ENCODE data around the gene MYT1. TPM values are rescaled to one million over a fixed set of nuclear protein-coding genes. Genes with fewer than 3 reads are reported as not detected.

Gene MYT1
- total and polyA plus RNA-seq, 2 of the 8 experiments (the other 6 are each of a cell fraction or from before 2014, with no cell fraction given) = 0.63 to 2.0 TPM

DNA sequence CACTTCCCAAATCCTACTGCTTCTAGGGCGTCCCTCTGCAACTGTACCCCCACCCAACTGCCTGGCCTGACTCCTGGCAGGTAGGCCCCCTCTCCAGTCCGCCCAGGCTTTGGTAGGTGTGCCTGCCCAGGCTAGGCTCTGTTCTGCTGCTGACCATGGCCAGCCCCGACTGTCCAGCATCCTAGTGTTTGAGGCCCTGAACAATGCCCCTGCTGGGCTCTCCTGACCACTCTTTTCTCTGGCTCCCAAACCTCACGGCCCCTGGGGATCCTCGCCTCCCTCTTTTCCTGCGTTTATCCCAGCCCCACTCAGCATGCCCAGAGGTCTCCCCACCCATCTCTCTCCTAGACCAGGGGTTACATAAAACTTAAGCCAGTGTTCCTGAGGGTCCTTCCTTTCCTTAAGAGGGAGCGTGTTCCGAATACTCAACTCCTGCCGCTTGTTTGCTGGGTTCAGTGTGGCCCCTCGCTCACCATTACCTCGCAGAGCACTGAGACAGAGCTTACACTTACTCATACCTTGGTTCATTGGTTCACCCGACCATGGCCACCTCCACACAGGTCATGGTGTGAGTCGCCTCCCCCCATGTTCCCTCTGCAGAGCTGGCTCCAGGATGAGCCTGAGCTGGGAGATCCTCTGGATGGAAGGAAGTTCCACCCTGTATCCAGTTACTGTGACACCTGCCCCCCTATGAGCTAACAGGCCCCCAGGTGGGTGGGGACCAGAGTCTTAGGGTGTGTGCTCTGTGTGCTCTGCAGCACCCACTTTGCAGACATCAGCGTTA, 21.0 kb upstream of the MYT1 start (continued):
- TF ChIP-seq, protein P1, sequence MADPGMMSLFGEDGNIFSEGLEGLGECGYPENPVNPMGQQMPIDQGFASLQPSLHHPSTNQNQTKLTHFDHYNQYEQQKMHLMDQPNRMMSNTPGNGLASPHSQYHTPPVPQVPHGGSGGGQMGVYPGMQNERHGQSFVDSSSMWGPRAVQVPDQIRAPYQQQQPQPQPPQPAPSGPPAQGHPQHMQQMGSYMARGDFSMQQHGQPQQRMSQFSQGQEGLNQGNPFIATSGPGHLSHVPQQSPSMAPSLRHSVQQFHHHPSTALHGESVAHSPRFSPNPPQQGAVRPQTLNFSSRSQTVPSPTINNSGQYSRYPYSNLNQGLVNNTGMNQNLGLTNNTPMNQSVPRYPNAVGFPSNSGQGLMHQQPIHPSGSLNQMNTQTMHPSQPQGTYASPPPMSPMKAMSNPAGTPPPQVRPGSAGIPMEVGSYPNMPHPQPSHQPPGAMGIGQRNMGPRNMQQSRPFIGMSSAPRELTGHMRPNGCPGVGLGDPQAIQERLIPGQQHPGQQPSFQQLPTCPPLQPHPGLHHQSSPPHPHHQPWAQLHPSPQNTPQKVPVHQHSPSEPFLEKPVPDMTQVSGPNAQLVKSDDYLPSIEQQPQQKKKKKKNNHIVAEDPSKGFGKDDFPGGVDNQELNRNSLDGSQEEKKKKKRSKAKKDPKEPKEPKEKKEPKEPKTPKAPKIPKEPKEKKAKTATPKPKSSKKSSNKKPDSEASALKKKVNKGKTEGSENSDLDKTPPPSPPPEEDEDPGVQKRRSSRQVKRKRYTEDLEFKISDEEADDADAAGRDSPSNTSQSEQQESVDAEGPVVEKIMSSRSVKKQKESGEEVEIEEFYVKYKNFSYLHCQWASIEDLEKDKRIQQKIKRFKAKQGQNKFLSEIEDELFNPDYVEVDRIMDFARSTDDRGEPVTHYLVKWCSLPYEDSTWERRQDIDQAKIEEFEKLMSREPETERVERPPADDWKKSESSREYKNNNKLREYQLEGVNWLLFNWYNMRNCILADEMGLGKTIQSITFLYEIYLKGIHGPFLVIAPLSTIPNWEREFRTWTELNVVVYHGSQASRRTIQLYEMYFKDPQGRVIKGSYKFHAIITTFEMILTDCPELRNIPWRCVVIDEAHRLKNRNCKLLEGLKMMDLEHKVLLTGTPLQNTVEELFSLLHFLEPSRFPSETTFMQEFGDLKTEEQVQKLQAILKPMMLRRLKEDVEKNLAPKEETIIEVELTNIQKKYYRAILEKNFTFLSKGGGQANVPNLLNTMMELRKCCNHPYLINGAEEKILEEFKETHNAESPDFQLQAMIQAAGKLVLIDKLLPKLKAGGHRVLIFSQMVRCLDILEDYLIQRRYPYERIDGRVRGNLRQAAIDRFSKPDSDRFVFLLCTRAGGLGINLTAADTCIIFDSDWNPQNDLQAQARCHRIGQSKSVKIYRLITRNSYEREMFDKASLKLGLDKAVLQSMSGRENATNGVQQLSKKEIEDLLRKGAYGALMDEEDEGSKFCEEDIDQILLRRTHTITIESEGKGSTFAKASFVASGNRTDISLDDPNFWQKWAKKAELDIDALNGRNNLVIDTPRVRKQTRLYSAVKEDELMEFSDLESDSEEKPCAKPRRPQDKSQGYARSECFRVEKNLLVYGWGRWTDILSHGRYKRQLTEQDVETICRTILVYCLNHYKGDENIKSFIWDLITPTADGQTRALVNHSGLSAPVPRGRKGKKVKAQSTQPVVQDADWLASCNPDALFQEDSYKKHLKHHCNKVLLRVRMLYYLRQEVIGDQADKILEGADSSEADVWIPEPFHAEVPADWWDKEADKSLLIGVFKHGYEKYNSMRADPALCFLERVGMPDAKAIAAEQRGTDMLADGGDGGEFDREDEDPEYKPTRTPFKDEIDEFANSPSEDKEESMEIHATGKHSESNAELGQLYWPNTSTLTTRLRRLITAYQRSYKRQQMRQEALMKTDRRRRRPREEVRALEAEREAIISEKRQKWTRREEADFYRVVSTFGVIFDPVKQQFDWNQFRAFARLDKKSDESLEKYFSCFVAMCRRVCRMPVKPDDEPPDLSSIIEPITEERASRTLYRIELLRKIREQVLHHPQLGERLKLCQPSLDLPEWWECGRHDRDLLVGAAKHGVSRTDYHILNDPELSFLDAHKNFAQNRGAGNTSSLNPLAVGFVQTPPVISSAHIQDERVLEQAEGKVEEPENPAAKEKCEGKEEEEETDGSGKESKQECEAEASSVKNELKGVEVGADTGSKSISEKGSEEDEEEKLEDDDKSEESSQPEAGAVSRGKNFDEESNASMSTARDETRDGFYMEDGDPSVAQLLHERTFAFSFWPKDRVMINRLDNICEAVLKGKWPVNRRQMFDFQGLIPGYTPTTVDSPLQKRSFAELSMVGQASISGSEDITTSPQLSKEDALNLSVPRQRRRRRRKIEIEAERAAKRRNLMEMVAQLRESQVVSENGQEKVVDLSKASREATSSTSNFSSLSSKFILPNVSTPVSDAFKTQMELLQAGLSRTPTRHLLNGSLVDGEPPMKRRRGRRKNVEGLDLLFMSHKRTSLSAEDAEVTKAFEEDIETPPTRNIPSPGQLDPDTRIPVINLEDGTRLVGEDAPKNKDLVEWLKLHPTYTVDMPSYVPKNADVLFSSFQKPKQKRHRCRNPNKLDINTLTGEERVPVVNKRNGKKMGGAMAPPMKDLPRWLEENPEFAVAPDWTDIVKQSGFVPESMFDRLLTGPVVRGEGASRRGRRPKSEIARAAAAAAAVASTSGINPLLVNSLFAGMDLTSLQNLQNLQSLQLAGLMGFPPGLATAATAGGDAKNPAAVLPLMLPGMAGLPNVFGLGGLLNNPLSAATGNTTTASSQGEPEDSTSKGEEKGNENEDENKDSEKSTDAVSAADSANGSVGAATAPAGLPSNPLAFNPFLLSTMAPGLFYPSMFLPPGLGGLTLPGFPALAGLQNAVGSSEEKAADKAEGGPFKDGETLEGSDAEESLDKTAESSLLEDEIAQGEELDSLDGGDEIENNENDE (IDR thresholded peaks at IDR 0.05; ENCODE audit: insufficient replicate concordance, low read length) = no peak
- no peak for TF ChIP-seq SRF (IDR thresholded peaks at IDR 0.05; ENCODE audit: low read depth, low read length)

All from H1 (cell line).